Stimulated activated CD4-positive, alpha-beta T cell treated with anti-CD3 and anti-CD28 coated beads, Interleukin-12 subunit alpha, Interleukin-12 subunit beta, amount 100 ng/mL, for 24 hours (primary cell): Measurements from ENCODE around the gene INKA2.
"Not testable (repeated sequence)": the region's sequence is repeated elsewhere in the genome, so short reads cannot be mapped to it uniquely, and the experiment has no call there.

Source experiments
- DNase-seq, 2 experiments: peaks; one replicate each; pipeline ENCODE4 v3.0.0-alpha.2; 2020; ENCODE audit warnings: low read depth in 2 of 2

Gene INKA2

DNA sequence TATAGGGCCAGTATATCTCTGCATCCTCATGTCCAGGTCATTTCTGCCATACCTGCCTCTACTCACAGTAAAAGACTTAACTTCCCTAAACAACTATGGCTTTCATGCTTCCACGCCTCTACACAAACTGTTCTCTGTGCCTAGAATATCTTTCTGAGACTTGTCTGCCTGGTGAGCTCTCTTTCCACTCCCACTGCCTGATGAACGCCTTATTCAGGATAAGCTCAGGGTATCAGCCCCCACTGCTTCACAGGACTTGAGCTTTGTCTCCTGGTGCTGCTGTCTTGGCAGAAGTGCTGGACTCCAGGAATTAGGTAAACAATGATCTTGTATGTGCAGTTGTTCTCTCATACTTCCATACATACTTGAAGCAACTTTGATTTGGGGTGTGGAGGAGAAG, 11.7 kb upstream of the INKA2 start:
- DNase-seq = no peak

DNA sequence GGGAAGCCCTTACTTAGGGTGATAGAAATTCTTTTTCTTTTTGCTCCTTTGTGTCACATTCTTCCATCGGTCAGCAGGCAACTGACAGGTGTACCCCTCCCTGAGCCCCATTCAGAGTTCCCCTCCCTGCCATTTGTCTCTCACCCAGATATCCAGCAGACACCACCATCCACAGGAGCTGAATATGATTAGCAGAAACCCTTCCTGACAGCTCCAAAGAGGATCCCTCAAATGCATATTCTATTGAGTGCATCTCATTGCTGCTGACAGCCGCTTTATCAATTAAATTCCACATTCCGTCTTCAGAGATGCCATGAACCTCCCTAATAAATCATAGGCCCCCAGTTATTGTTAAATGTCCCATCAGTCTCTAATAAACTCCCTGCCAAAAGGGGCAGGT, 10.4 kb upstream of the INKA2 start:
- no peak for DNase-seq

DNA sequence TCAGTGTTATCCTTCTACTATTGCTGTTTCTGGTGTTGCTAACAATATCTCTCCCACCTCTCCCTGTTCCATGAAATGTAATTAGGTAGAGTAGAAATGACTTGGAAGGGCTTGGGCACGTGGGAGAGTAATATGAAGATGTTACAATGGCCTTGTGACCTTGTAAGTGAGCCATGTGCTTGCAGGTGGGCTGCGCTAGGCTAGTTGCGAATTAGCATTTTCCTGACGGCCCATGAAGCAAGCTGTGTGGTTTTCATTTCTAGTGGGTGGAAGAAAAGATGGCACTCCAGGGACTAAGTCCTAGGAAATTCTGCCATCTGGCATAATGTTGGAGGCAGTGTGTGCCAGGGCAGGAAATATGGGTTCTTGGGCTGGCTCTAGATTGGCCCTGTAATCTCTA, 8.8 kb upstream of the INKA2 start:
- DNase-seq = no peak

DNA sequence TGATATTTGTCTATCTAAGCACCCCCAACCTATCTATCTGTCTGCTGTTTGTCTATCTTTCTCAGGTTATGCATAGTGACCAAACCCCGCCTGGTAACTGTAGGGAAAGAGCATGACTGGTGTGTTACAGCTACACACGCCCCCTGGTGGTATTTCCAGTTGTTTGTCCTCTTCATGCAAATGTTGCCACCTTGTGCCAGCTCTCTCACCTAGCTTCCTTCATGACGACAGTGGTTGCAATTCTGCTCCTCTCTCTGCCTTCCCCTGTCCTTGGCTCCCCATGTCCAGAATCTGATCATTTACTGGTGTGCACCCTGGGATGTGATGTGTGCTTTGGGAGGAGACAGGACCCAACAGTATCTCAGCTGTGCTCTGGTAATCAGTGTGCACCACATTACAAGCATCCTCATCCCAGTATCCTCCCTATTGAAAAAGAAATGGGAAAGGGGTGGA, 8.1 kb upstream of the INKA2 start:
- peak; percentile 25 to 71 for DNase-seq

DNA sequence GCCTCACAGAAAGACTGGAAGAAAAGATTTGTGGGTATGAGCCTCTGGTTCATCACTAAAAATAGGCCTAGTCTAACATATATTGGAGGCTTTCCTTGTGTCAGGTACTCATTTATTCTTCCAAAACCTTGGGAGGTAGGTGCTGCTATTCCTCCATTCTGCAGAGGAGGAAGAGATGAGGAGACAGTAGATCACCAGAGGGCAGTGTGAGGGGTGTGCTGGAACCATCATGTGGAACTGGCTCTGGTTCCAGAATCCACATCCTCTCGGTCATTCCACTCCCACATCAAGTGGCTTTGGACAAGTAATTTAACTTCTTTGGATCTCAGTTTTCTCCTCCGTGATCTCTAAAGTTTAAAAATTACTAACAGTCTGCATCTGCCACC, 7.4 kb upstream of the INKA2 start:
- no peak for DNase-seq

DNA sequence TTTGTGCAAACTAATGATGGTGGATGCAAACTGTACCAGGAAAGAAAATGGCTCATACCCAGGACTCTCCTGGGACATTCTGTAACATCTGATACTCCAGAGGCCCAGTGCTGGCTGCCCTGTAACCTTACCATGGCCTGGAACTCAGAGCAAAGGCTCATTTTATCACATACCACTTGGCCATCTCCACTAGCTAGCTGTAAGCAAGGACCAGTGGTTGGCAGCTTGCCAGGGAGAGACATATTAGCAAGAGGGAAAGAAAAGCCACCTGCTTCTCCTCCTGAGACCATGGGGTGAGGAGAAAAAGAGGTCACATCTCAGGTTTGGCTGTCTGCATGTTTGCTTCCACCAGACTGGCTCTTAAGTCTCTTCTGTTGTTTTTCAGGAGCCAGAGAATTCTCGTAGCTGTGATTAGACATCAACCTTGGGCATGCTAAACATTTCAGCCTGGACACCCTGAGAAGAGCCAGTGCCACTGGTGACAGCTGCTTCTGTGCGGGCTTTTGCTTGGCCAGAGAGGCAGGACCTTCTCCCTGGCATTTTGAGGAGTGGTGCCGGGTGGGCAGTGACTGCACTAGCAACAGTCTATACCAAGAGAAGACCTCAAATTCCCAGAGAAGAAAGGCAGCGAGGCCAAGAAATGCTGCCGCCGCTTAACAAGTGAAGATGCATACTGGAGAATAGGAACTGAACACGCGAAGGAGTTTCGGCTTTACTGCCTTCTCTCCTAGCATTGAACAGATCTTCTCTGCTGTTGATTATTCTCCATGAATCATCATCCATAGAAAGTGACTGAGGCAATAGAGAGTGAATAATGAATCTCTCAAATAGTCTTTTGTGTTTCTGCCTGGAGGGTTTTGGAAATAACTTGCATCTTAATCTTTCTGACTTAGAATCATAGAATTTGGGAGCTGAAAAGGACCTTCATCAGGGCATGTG, 6.7 kb upstream of the INKA2 start:
- no peak for DNase-seq

DNA sequence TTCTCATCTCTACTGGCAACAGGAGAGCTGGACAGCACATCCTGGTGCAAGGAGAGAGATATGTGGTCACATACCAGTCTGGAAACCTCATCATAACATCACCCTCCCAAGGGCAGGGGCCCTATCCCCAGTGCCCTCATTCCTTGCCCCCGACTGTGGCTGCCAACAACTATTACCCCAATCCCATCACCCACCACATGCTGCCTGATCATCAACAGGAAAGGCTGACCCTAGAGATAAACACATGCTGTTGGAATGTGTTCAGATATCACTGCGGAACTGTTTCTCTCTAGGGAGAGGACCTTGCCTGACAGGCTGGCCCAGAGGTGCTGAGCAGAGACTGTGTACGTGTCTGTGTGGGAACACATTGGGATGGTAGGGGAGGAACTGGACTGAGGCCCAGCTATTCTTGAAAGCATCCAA, 4.5 kb upstream of the INKA2 start:
- no peak for DNase-seq

DNA sequence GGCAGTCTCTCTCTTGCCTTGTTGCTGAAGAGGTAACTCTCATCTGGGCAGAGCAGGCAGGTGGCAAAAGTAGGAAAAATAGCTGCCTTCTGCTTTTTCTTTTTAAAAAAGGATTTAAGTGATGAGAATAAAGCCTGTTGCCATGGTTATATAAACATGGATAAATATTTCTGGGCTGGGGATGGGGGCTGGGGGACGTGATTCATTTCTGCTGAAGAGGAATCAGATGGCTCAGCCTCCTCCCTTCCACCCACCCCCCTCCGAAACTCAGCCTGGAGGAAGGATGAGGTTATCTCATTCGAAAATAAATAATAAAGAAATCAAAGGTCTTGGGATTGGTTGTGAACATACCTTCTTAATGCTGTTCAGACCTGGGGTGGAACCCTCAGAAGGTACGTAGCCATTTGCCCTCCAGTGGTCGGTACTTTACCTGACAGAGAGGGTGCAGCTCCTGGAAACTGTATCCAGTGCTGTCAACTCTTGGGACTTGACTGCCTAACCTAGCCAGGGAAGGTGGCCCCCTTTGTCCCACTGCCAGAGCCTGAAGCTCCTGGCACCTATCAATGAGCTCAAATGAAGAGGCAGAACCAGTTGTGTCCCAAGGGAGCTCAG, 3.8 kb upstream of the INKA2 start:
- no peak for DNase-seq

DNA sequence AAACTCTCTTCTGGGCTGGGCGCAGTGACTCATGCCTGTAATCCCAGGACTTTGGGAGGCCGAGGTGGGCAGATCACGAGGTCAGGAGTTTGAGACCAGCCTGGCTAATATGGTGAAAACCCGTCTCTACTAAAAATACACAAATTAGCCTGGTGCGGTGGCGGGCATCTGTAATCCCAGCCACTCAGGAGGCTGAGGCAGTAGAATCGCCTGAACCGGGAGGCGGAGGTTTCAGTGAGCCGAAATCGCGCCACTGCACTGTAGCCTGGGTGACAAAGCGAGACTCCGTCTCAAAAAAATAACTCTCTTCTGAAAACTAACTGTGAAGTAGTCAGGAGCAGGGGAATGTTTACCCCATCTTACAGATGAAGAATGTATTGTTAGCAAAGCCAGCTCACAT, 3.1 kb upstream of the INKA2 start:
- DNase-seq = not testable (repeated sequence)

DNA sequence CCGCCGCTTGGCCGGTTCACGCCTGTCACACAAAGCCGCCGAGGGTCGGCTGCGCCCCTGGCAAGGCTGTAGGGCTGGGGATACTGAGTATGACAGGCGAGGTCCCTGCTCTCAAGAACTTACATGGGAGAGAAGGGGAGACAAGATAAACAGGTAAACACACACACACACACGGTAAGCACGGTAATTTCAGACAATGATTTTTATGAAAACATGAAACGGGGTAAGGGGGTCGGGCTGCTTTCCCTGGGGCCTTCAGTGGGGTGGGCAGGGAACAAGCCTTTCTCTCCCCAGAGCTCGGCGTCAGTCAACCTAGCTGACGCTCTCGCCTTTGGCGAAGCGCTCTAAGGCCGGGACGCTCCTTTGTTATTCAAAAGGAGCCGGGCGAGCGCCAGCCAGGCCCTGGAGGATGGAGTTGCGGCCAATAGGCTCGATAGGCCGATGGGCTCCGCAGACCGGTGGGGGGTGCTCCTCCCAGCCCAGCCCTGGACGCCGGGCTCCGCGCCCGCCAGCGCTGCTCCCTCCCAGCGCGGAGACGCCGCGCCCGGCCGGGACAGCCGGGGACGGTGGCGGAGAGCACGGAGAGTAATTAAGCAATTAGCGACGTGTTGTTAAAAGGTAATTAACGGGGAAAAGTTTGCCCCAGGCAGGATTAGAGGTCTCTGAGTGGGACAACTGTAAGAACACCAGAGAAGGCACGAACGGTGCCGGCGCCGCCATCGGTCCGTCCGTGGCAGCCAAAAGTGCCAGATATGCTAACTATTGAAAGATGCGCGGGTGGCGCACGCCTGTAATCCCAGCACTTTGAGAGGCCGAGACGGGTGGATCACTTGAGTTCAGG, 950 bp upstream of the INKA2 start:
- no peak for DNase-seq

DNA sequence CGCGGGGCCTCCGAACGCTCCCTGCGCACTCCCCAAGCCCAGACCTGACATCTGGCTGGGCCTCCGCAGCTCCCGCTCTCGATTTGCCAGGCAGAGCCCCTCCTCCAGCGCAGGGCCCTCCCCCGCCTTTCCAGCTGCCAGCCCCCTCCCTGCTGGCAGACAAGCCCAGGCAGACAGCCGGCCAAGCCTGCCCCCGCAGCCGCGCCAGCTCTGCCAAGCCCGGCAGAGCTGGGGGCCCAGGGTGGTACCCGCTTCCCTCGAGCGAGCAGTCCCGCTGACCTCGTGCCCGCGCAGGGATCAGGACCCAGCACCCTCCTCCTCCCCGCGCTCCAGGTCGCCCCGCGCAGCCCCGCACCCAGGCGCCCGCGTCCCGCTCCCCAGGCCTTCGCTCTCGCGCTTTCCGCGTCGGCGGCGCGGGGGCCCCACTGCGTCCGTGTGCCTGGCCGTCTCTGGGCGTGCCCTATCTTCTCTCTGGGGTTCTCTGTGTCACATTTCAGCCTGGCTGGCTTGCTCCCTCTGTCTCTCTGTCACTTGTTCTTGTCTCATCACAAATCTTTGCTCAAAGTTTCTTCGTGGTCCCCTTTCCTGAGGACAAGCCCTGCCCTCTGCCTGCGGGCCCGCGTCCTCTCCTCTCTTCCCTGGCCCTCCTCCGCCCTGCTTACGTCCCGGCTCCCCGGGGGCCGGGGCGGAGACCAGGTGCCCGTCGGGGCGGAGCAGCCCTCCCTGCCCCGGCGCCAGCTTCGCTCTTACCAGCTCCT, 580 bp downstream of the INKA2 start:
- DNase-seq = peak in 1 of 2 experiments; percentile 18

DNA sequence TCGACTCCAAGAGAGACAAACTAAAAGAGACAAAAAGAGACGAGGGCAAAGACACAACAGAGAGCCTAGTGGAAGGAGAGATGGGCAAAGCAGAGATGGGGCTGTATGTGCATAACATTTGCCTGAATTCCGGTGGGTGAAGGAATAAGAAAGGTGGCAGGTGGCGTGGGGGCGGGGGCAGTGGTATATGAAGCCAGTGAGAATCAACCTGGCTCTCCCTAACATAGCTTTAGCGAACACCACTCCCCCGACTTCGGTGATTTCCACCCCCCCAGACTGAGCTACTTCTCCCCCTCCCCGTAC, 1.1 kb downstream of the INKA2 start:
- no peak for DNase-seq

DNA sequence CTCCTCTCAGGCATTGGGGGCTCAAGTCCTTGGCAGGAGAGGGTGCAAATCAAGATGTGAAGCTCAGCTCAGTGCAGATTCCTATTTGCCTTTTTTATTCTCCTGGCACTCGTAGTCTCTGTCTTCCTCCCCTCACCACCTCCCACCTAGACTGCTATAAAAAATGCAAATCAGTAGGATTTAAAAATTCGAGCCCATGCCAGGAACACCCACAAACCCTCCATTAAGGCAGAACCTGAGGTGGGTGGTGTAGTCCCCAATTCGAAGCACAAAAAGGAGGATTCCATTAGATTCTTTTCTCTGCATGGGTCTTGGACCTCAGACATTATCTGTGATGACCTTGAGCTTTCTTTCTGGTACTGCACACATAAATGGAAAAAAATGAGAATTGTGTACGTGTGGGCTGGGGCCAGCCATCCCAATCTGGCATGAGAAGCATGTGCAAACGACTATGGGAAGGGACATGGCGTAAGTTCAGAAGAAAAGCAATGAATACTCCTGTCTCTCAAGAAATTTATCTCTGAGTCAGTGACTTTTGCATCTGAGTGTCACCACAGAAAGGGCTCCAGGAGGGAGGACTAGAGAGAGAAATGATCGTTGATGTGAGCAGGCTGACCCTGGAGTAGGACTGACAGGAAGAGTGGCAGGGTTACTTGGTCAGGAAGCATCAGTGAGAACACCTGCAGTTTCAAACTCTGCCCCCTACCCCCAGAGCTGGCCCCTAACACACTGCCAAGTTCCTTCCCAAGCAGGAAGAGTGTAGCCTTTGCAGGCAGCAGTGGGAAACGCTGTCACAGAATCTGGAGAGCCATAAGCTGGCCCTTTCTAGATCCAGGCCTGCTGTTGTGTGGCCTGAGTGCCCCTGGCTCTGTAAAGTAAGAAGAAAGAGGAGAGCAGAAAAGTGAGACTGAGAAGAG, 1.7 kb downstream of the INKA2 start:
- DNase-seq = no peak

DNA sequence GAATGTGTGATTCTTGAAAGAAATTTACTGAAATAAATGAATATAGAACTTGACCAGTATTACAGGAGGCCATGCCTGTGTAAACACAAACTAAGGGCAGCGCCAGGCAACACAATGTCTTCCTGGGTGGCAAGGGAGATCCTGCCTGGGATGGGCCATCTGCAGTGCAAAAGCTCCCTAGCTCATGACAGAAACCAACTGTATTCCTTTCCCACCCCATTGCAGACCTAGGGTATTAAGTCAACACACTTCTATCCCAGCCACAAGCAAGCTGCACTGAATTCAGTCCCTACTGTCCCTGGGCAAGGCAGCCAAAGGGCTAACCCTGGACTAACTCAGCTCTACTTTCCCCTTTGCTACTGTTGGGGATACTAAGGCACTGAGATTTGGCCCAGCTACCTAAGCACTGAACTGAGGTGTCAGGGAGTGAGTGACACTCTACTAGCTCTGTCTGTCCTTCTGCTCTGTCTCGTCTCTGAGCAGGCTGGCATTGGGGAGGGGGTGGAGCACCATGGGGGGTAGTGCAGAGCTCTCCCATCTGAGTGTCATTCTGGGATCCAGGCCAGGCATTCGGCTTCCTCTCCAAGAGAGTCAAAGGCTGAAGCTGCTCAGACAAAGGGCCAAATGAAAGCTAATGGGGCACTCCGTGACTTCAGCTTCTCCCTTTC, 2.5 kb downstream of the INKA2 start:
- no peak for DNase-seq

DNA sequence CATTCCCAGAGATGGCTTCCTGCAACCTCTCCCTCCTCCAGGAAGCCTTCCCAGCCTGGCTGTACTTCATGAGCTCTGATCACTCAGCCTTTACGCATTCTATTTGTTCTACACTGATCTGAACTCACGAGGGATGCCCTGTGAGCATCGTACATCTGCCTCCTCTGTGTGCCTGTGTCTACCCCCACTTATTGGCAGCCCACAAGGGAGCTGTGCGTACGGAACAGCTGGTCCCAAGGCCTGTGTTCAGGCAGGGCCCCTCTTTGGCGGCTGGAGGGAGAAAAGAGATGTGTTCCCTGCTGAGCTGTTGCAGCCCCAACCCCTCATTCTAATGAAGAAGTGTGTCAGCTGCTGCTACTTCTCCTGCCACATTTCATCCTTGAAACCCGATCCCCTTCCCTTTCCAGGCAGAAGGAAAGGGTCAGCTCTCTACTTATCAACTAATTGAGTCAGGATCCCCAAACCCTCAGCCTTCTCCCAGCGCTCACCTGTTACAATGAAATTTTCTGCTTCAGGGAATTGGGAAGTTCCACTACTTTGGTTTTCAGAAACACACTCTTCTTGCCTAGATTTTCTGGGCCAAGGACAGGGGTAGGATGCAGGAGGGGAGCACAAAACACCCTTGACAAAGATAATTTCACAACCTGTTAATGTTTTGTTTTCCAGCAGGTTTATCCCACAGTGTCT, 3.2 kb downstream of the INKA2 start:
- DNase-seq = no peak

DNA sequence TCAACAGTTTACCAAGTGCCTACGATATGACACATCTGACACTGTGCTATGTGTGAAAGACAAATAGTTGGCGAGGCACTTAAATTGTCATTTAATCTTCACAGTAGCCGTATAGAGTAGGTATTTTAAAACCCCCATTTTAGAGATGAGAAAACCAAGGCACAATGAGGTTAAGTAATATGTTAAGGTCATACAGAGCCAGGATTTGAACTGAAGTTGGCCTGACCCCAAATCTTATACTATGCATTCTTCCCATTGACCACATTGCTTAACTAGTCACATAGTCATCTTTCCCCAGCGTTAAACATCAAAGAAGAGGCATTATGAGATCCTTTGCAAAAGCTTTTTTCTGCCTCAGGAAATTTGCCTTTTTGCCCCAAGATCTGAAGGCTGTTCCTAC, 3.9 kb downstream of the INKA2 start:
- no peak for DNase-seq

DNA sequence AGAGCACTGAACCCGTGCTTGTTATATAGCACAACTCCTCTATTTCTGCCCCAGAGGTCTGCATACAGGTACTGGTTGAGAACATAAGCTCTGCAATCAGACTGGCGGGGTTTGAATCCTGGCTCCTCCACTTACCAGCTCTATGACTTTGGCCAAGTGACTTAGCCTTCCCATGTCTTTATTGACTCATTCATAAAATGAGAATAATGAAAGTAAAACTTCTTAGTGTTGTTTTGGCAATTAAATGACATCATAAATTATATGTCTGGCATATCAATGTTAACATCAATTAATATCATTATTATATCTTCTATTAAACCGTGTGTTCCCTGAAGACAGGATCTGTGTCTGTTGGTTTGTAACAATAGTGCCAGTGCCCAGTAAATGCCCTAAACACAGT, 4.3 kb downstream of the INKA2 start:
- DNase-seq = no peak

DNA sequence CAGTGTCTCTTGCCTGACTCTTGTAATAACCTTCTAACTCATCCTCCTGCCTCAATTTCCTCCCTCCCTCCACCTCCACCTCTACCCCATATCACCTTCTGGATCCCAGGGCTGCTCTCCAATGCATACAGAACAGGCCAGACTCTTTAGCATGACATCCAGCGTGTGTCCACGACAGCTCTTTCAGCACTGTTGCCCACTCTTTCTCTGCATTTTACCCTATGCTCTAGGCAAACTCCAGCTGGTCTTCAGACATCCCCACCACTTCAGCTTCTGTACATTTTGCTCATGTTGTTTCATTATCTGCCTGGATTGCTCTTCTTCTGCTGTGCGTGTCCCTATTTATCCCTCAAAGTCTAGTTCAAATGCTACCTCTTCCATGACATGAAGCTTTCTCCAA, 4.8 kb downstream of the INKA2 start:
- no peak for DNase-seq

DNA sequence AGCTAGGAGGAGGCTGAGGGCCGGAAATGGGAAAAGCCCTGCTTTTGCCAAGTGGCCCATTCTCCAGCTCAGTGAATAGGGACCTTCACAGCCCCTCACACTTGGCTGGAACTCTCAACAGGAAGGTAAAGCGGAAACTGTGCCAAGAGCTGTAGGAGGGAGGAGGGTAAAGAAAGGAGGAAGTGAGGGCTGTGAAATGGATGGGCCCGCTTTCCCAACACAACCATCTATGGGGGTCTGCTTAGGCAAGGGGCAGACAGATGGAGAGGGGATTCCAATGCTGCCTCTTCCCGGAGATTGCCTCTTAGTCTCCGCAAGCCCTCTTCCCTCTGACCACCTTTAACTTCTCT, 5.2 kb downstream of the INKA2 start:
- DNase-seq = no peak
